Stimulated activated CD4-positive, alpha-beta T cell treated with anti-CD3 and anti-CD28 coated beads, Interleukin-2, amount 100 ng/mL, for 48 hours (primary cell): ENCODE measurements around the gene SPTBN5.

Experiments used
- DNase-seq, 2 donors: peaks; one replicate each; pipeline ENCODE4 v3.0.0-alpha.2; 2020

Gene SPTBN5

GRCh38 chr15:41926185-41927056 lies 32.6 kb upstream of the SPTBN5 start:
- DNase-seq = no peak

- DNase-seq = no peak
Observed at GRCh38 chr15:41925086-41925608, 31.3 kb upstream of the SPTBN5 start.

GRCh38 chr15:41923401-41923997 lies 29.6 kb upstream of the SPTBN5 start:
- DNase-seq = no peak

- no peak for DNase-seq
Observed at GRCh38 chr15:41922353-41922752, 28.5 kb upstream of the SPTBN5 start.

GRCh38 chr15:41921639-41922038 lies 27.8 kb upstream of the SPTBN5 start:
- no peak for DNase-seq

- no peak for DNase-seq
Observed at GRCh38 chr15:41921167-41921566, 27.3 kb upstream of the SPTBN5 start.

GRCh38 chr15:41919954-41920538 lies 26.2 kb upstream of the SPTBN5 start:
- DNase-seq = no peak

GRCh38 chr15:41919201-41919820 lies 25.5 kb upstream of the SPTBN5 start:
- no peak for DNase-seq

- DNase-seq = no peak
Observed at GRCh38 chr15:41918506-41919126, 24.8 kb upstream of the SPTBN5 start.

GRCh38 chr15:41917767-41918430 lies 24.0 kb upstream of the SPTBN5 start:
- DNase-seq = no peak

- no peak for DNase-seq
Observed at GRCh38 chr15:41915255-41915994, 21.6 kb upstream of the SPTBN5 start.

GRCh38 chr15:41914411-41914810 lies 20.6 kb upstream of the SPTBN5 start:
- no peak for DNase-seq

GRCh38 chr15:41913256-41913655 lies 19.4 kb upstream of the SPTBN5 start:
- no peak for DNase-seq

- DNase-seq = no peak
Observed at GRCh38 chr15:41911691-41912345, 18.0 kb upstream of the SPTBN5 start.

- no peak for DNase-seq
Observed at GRCh38 chr15:41908736-41909461, 15.0 kb upstream of the SPTBN5 start.

- DNase-seq = no peak
Observed at GRCh38 chr15:41907141-41907540, 13.3 kb upstream of the SPTBN5 start.

GRCh38 chr15:41906608-41907007 lies 12.8 kb upstream of the SPTBN5 start:
- DNase-seq = no peak

- DNase-seq = no peak
Observed at GRCh38 chr15:41905036-41905793, 11.4 kb upstream of the SPTBN5 start.

- DNase-seq = peak; percentile 58 to 59
Observed at GRCh38 chr15:41904541-41905005, 10.7 kb upstream of the SPTBN5 start.
